HCEC 1CT (cell line): Measurements from ENCODE around the gene NSUN4.
"Not testable (repeated sequence)": the region's sequence is repeated elsewhere in the genome, so short reads cannot be mapped to it uniquely, and the experiment has no call there.

Experiments
- DNase-seq: peaks from one replicate; pipeline ENCODE4 v3.0.0-alpha.2; 2017

Gene NSUN4

DNA sequence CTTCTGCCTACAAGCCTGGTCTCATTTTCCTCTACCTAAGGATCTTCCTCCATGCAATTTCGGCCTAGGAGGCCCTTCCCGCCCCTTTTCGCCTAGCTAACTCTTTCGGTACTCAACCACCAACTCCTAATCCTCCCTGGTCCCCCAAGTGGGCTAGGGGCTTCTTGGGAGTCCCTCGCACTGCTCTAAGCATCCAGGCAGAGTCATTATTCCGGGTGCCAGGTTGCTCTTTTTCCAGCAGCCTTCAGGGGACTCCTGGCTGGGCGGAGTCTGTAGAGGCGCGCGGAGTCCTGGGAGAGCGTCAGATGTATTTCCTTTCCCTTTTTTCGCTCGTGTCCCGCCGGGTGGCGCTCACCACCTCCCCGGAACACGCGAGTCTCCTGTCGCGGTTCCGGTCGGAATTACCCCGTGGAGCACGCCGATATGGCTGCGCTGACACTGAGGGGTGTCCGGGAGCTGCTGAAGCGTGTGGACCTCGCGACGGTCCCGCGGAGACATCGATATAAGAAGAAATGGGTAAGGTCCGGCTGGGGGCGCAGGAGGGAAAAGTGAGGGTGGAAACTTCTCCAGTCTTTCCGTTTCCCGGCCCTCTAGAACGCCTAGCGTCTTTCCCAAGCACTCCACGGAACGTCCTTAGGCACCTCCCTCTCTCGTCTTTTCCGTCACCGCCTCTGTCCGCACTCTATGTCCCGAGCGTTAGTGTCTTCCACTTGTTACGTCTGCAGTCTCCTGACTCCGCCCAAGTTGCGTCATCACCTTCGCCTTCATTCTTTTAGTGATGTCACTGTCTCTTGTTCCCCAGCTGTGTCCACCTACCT is at the start of gene NSUN4:
TSS of gene NSUN4 (plus strand) at position 404 of the 818 bp plus-strand sequence. CDS start at position 424, 20 bp downstream.
- DNase-seq, result peak; percentile 96

DNA sequence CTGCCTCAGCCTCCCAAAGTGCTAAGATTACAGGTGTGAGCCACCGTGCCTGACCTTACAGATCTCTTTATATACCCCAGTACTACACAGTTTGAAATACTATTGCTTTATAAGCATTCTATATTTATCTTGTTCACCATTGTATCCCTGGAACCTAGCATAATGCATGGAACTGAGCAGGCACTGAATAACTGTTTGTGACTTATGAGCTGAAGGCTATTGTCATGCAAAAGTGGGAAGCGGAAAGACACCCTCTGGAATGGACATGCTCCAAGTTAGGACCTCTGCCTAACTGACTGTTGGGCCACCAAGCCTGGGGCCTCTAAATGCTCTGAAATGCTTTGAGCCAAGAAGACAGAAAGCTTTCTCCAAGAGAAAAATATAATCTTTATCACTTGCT is 45.3 kb upstream of the NSUN4 start:
- no peak for DNase-seq

DNA sequence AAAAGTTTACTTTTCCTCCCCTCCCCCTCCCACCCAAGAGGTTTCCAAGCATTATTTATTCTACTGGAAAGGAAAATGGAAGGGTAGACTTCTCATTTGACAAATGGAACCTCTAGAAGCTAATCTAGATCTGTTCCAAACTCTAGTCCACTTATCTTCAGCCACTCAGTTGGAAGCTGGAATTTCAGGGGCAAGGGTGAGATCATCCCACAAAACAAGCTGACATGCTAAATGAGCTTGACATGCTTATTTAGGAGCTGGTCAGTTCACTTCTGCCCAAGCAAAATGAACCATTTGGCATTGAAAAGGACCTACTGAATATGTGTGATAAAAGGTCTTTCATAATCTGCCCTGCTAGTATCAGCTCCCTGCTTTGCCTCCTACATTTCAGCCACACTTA is 42.2 kb upstream of the NSUN4 start:
- DNase-seq, result no peak

DNA sequence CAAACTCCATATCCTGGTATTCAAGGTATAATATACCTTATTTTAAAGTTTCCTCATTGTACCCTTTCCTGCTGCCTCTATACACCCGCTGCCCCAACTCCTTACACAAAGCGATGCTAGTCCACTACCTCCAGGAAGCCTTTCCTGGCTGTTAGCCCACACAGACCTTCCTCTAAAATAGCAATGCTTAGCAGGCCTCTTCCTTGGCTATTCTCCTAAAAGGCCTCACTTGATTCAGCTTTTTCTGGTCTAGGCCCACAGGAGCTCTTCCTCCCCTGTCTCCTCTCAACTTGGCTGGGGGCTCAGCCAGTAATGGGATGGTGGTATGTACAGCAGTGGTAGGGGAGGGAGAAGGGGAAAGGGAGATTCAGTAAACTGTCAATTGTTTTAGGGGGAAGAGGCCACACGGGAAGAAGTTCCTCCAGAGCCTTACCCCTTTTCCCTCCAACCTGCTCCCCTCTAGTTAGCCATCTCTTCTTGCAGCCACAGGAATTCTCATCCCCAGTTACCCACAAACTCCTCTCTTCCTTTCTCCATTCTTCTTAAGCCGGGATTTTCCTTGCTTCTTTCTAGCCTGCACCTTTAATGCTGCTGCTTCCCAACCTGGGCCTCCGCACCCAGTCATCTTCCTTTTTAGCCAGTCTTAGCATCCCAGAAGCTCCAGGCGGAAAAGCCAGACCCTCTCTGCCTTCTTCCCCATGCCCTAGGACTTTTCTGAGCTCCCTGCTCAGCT is 39.8 kb upstream of the NSUN4 start:
- peak; percentile 13 for DNase-seq

DNA sequence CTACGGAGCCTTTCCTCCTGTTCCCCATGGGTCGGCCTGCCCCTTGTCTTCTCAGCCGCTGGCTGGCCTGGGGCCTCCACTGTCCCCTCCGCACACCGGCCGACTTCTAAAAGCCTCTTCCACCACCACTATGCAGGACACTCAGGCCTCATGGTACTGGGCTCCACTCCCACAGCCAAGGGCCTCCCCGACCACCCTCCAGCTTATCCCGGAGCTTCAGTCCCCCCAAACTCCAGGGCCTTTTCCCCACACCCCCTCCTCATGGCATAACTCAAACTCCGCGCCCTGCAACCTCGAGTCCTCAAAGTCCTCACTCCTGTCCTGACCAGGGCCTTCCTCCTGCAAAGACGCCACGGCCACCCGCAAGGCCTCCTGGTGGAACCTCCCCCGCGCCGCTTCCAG is 39.2 kb upstream of the NSUN4 start:
- peak; percentile 3 for DNase-seq

DNA sequence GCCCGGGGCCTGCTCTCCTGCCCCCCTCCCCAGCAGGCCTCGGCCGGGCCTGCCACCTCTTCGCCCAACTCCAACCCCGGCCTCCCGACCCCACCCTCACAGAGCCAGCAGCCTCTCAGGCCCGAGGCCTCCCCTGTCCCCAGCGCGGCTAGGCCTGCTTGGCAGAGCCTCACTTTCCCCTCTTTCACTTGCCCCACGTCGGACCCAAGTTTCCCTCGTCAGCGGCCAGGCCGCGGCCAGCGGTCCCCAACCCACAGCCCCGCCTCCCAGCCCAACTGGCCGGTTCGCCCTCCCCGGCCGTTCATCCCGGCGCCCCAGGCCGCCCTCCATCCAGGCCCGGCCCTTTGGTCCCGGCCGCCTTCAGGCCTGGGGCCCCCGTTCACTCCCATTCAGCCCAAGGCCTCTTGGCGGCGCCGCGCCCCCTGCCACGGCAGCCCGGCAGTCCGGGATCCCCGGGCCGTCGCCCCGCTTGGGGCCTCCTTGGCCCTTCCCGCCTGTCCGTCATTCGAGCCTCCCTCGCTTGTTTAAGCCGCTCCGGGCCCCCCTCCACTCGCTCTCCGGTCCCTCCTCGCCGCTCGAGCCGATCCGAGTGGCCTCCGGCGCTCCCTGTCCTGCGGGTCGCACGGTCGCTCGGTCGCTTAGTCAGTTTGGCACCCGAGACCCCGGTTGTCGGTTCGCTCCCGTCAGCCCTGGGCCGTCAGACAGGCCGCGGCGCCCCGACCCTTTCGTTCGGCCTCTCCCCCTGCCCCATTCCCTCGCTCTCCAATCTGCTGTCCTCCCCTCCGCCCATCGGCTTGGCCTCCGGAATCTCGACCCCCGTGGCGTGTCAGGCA is 38.6 kb upstream of the NSUN4 start:
- DNase-seq, result peak; percentile 48

DNA sequence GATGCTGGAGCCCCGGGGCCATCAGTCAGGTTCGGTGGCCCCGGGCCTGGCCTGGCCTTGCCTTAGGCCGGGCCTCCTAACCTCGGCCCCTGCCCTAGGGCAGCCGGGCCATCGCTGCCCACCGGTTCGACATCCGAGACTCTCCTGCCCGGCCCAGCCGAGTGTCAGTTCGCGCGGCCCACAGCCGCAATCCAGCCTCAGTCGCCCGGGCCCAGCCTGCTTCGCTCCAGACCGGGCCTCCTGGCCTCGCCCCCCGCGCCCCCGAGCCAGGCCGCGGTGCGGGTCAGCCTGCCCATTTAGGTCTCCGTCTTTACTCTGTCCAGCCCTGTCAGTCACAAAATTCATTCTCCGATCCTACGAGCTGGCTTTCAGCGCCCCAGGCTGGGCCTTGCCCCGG is 38.0 kb upstream of the NSUN4 start:
- peak; percentile 10 for DNase-seq

DNA sequence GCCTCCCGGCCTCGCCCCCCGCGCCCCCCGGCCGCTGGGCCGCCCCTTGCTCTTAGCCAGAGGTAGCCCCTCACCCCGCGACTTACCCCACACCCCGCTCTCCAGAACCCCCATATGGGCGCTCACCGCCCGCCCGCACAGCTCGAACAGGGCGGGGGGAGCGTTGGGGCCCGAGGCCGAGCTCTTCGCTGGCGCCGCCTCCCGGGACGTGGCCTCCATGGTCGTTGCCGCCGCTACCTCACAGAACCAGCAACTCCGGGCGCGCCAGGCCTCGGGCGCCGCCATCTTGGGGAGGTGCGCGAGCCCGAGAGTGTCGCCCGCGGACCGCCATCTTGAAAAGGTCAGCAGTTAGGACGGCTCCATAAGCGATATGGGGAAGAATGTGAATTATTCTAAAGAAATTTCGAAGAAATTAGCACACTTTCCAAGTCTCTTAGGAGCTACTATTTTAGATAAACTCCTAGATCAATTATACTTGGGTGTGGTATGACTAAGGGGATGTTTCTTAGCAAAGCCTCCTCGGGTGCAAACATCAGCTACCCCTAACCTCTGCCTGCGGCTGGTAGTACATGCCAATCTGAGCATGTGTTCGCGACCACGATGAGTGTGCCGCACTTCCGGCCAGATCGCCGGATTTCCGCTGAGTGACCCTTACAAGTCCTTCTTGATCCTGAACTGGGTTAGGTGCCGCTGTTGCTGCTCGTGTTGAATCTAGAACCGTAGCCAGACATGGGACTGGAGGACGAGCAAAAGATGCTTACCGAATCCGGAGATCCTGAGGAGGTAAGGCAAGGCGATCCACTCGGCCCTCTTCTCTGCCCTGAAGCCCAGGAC is 37.4 kb upstream of the NSUN4 start, which contains the start of the genes LRRC41 and UQCRH:
TSS of gene LRRC41 (minus strand) at position 579 of the 834 bp plus-strand sequence. CDS start at position 285, 294 bp downstream.
TSS of gene UQCRH (plus strand) at position 661 of the 834 bp plus-strand sequence. CDS start at position 730, 69 bp downstream.
- DNase-seq, result peak; percentile 99

DNA sequence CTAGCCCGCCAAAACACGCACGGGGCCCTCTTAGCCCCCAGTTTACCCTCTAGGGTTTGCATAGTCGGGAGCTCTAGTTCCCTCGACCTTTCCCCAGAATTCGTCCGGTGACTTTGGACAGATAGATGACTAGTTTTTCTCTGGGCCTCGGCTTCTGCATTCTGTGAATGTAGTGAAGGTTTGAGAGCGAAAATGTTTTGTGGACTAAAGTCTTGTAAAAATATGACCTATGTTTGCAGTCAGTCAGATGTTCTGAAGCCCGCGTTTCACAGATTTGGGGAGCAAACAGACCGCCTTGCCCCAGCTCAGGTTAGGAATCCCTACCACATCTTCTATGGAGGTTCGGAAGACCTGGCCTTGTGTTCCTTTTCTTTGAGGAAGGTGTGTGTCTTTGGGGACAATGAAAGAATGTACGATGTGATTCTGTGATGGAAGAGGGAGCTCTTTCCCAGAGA is 36.7 kb upstream of the NSUN4 start:
- DNase-seq, result no peak

DNA sequence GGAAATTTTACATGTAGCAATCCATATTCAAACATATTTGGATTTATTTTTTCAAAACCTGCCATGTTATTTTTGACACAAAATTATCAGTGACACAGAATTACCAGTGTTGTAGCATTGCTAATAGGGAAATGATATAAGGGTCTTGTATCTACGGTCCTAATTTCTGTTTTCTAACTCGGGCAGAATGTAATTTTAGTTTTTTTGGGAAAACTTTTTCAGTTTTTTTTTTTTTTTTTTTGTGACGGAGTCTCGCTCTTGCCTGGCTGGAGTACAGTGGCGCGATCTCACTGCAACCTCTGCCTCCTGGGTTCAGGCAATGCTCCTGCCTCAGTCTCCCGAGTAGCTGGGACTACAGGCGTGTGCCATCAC is 34.5 kb upstream of the NSUN4 start:
- no peak for DNase-seq

DNA sequence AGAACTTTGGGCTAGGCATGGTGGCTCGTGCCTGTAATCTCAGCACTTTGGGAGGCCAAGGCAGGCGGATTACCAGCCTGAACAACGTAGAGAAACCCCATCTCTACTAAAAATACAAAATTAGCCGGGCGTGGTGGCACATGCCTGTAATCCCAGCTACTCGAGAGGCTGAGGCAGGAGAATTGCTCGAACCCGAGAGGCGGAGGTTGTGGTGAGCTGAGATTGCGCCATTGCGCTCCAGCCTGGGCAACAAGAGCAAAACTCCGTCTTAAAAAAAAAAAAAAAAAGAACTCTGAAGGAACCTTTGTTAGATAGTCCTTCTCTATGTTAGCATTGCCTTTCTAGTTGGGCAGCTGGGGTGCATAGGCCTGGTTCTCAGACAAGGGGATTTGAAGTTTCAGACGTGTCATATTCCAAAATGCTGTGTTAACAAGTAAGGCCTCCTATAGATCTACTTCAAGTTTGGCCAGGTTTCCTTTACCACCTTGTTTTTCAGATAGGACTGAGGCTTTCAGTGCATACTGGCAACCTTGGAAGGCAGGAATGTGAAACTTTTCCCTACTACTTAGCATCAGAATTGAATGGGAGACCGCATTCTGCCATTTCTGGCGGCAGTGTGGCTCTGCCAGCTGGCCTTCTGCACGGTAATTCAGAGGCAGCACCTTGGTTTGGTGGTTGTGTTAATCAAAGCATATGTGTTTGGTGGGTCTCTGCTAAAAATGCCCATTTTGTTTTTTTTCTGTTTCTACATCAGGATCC is 31.0 kb upstream of the NSUN4 start:
- DNase-seq, result no peak

DNA sequence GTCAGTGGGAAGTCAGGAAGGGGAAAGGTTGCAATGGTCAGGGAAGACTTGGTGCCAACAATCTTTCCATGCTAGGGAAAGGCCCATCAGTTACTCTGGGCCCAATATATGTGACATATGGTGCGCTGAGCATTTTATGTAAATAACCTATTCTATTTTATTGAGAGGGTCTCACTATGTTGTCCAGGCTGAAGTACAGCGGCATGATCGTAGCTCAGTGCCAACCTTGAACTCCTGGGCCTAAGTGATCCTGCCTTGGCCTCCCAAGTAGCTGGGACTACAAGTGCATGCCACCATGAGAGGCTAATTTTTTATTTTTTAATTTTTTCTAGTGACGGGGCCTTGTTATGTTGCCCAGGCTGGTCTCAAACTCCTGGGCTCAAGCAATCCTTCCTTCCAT is 30.3 kb upstream of the NSUN4 start:
- no peak for DNase-seq

DNA sequence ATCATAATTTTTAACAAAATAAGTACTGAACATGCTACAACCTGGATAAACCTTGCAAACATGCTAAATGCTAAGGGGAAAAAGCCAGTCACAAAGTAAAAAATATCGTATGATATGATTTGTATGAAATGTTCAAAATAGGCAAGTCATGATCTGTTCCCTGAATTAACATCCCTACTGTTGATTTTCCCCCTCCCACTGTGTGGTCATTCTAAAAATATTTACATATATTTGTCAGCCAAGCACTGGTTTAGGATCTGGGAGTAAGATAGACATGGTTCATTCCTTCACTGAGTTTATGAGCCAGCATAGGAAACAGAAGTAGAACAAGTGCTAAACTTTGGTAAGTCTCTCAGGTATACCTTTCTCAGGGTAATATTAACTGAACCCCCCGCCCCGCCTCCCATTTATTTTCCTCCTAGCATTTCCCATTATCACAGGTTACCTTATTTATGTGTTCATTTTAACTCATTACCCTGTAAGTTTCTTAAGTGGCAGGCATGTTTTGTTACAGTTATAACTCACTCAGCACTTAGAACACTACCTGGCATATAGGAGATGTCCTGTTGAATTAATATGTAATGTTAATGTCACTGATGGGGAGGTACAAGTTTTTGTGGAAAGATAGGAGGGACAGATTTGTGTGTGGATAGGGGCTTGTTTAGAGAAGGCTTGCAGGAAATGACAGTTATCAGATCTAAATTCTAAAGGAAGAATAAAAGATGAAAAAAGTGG is 24.8 kb upstream of the NSUN4 start:
- DNase-seq, result peak; percentile 46

DNA sequence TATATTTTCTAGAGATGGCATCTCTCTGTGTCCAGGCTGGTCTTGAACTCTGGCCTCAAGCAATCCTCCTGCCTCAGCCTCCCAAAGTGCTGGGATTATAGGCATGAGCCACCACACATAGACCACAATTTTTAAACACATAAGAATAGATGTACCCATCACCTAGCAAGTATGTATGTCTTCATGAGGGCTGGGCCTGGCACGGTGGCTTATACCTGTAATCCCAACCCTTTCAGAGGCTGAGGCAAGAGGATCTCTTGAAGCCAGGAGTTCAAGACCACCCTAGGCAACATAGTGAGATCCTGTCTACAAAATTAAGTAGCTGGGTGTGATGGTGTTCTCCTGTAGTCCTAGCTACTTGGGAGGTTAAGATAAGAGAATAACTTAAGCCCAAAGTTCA is 23.3 kb upstream of the NSUN4 start:
- no peak for DNase-seq

DNA sequence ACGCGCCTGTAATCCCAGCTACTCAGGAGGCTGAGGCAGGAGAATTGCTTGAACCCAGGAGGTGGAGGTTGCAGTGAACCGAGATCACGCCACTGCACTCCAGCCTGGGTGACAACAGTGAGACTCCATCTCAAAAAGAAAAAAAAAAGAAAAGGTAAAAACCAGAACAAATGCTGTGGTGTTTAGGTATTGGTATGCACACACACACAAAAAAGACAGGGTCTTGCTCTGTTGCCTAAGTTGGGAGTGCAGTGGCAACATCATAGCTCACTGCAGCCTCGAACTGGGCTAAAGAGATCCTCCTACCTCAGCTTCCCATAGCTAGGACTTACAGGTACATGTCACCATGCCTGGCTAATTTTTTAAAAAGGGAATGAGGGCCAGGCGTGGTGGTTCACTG is 21.3 kb upstream of the NSUN4 start:
- not testable (repeated sequence) for DNase-seq

DNA sequence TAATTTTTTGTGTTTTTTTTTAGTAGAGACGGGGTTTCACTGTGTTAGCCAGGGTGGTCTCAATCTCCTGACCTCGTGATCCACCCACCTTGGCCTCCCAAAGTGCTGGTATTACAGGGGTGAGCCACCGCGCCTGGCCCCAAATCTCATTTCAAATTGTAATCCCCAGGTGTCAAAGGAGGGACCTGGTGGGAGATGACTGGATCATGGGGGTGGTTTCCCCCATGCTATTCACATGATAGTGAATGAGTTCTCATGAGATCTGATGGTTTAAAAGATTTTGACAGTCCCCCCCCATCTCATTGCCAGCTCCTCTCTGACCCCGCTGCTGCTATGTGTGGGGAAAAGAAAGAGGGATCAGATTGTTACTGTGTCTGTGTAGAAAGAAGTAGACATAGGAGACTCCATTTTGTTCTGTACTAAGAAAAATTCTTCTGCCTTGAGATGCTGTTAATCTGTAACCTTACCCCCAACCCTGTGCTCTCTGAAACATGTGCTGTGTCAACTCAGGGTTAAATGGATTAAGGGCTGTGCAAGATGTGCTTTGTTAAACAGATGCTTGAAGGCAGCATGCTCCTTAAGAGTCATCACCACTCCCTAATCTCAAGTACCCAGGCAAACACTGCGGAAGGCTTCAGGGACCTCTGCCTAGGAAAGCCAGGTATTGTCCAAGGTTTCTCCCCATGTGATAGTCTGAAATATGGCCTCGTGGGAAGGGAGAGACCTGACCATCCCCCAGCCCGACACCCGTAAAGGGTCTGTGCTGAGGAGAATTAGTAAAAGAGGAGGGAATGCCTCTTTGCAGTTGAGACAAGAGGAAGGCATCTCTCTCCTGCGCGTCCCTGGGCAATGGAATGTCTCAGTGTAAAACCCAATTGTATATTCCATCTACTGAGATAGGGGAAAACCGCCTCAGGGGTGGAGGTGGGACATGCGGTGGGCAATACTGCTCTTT is 20.4 kb upstream of the NSUN4 start:
- not testable (repeated sequence) for DNase-seq

DNA sequence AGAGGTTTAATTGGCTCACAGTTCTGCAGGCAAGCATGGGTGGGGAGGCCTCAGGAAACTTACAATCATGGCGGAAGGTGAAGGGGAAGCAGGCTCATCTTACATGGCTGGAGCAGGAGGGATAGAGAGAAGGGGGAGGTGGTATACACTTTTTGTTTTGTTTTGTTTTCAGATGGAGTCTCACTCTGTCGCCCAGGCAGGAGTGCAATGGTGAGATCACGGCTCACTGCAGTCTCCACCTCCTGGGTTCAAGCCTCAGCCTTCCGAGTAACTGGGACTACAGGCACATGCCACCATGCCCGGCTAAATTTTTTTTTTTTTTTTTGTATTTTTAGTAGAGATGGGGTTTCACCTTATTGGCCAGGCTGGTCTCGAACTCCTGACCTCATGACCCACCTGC is 18.4 kb upstream of the NSUN4 start:
- not testable (repeated sequence) for DNase-seq

DNA sequence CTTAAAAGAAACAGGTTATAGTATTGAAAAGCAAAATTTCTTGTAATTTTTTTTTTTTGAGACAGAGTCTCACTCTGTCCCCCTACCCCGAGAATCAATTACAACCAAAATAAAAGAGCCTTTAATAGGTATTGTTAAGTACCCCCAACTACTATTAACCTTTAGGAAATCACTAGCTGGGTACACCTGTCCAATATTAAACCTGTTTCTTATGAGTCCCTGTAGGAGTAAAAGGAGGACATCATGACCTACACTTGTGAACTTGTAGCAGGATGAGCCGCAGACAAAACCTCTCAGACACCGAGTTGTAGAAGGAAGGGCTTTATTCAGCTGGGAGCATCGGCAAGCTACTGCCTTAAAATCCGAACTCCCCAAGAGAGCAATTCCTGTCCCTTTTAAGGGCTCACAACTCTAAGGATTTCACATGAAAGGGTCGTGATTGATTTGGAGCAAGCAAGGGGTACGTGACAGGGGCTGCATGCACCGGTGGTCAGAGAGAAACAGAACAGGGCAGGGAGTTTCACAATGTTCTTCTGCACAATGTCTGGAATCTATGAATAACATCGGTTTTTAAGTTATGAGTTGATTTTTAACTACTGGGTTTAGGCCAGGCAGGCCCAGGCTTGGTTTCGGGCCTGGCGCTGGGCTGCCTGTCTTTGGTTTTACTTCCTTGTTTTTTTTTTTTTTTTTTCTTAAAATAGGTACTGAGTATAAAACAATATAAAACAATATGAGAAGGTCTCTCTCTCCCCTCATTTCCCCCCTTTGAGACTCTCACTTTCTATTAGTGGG is 15.1 kb upstream of the NSUN4 start:
- DNase-seq, result not testable (repeated sequence)
